ENCODE results near the gene CCDC112. TPM values are rescaled to one million over a fixed set of nuclear protein-coding genes. Genes with fewer than 3 reads are reported as not detected.

The CCDC112 gene
- 10 to 100 TPM in 6 of 8 experiments, 1 to 10 TPM in 2; 8.2 to 54.4 (median 39.4) TPM for total RNA-seq

- Histone ChIP-seq H3K4me3 (peak within 1 kb of the TSS; percentile 51 to 99 (median 76)), H3K4me1 (replicated peaks in 1 of 2) (peaks cover 0 to 4% of the 10 kb centered on the region in 2 donors), H3K27ac (peak within 1 kb of the TSS; percentile 44 to 85)
- ATAC-seq (replicated peaks in 6 of 8), result peak; percentile 90 to 96 (median 94)
- in situ Hi-C loops (cut with MboI; ENCODE audit: low pct_unique_long_range_greater_than_20kb in 2 of 9, low sequenced_read_pairs in 9 of 9, unreplicated experiment in 9 of 9), result no loop called here
- 0 to 50% (median 4%) methylated on average over 1 to 16 of the region's 86 CpGs; no CpG with 5 or more reads in 4 of the 10 experiments for WGBS, 10 experiments
Measured at GRCh38 chr5:115296124-115297022, at the start of gene CCDC112. Gene CCDC112, minus strand, starts transcription at chr5:115296654. Its CDS starts 111 bp downstream, at chr5:115296543.

GRCh38 chr5:115345344-115345743, 48.9 kb upstream of the CCDC112 start:
- in situ Hi-C loops (cut with MboI; ENCODE audit: low pct_unique_long_range_greater_than_20kb in 2 of 9, low sequenced_read_pairs in 9 of 9, unreplicated experiment in 9 of 9), result no loop called here
- no peak for ATAC-seq (replicated peaks in 6 of 8)
- Histone ChIP-seq H3K4me1 (replicated peaks in 1 of 2) (peaks cover 0 to 5% of the 10 kb centered on the region in 2 donors), H3K27ac (no peak overlapping the region), H3K4me3 (no peak overlapping the region)

GRCh38 chr5:115343855-115344254, 47.4 kb upstream of the CCDC112 start:
- in situ Hi-C loops (cut with MboI; ENCODE audit: low pct_unique_long_range_greater_than_20kb in 2 of 9, low sequenced_read_pairs in 9 of 9, unreplicated experiment in 9 of 9), result no loop called here
- 11 to 100% (median 68%) methylated on average over 1 of the region's 1 CpG for WGBS, 10 experiments
- H3K27ac ChIP-seq, result no peak overlapping the region
- H3K4me1 ChIP-seq (replicated peaks in 1 of 2), result no peaks in the 10 kb centered on the region
- no peak overlapping the region for H3K4me3 ChIP-seq
- ATAC-seq (replicated peaks in 6 of 8), result peak in 6 of 8 experiments; percentile 17 to 83 (median 61)

GRCh38 chr5:115342590-115343377, 46.3 kb upstream of the CCDC112 start:
- 43 to 100% (median 85%) methylated on average over 1 to 5 of the region's 6 CpGs for WGBS, 10 experiments

GRCh38 chr5:115341745-115342144, 45.3 kb upstream of the CCDC112 start:
- H3K27ac ChIP-seq, result no peak overlapping the region
- peak in 3 of 8 experiments; percentile 80 to 88 (median 82) for ATAC-seq (replicated peaks in 6 of 8)
- WGBS, 10 experiments, result 0 to 100% (median 92%) methylated on average over 1 to 2 of the region's 2 CpGs; no CpG with 5 or more reads in 5 of the 10 experiments
- in situ Hi-C loops (cut with MboI; ENCODE audit: low pct_unique_long_range_greater_than_20kb in 2 of 9, low sequenced_read_pairs in 9 of 9, unreplicated experiment in 9 of 9), result no loop called here
- H3K4me1 ChIP-seq (replicated peaks in 1 of 2), result no peaks in the 10 kb centered on the region
- no peak overlapping the region for H3K4me3 ChIP-seq

More at GRCh38 chr5:115342590-115343377, 46.3 kb upstream of the CCDC112 start:
- in situ Hi-C loops (cut with MboI; ENCODE audit: low pct_unique_long_range_greater_than_20kb in 2 of 9, low sequenced_read_pairs in 9 of 9, unreplicated experiment in 9 of 9), result no loop called here
- H3K4me3 ChIP-seq, result no peak overlapping the region
- H3K4me1 ChIP-seq (replicated peaks in 1 of 2), result no peaks in the 10 kb centered on the region
- ATAC-seq (replicated peaks in 6 of 8), result peak in 2 of 8 experiments; percentile 17 to 38
- H3K27ac ChIP-seq, result no peak overlapping the region

- H3K4me3 ChIP-seq, result no peak overlapping the region
- no peaks in the 10 kb centered on the region for H3K4me1 ChIP-seq (replicated peaks in 1 of 2)
- WGBS, 10 experiments, result 50 to 100% (median 70%) methylated on average over 2 to 3 of the region's 3 CpGs; no CpG with 5 or more reads in 1 of the 10 experiments
- no peak for ATAC-seq (replicated peaks in 6 of 8)
- in situ Hi-C loops (cut with MboI; ENCODE audit: low pct_unique_long_range_greater_than_20kb in 2 of 9, low sequenced_read_pairs in 9 of 9, unreplicated experiment in 9 of 9), result no loop called here
- no peak overlapping the region for H3K27ac ChIP-seq
Measured at GRCh38 chr5:115338851-115339250, 42.4 kb upstream of the CCDC112 start.

- in situ Hi-C loops (cut with MboI; ENCODE audit: low pct_unique_long_range_greater_than_20kb in 2 of 9, low sequenced_read_pairs in 9 of 9, unreplicated experiment in 9 of 9), result no loop called here
- 82 to 100% (median 100%) methylated on average over 1 of the region's 1 CpG; no CpG with 5 or more reads in 3 of the 10 experiments for WGBS, 10 experiments
- Histone ChIP-seq H3K27ac (no peak overlapping the region), H3K4me3 (no peak overlapping the region), H3K4me1 (replicated peaks in 1 of 2) (no peaks in the 10 kb centered on the region)
- no peak for ATAC-seq (replicated peaks in 6 of 8)
Measured at GRCh38 chr5:115337882-115338281, 41.4 kb upstream of the CCDC112 start.

GRCh38 chr5:115336964-115337363, 40.5 kb upstream of the CCDC112 start:
- no peak for ATAC-seq (replicated peaks in 6 of 8)
- in situ Hi-C loops (cut with MboI; ENCODE audit: low pct_unique_long_range_greater_than_20kb in 2 of 9, low sequenced_read_pairs in 9 of 9, unreplicated experiment in 9 of 9), result no loop called here
- no peak overlapping the region for H3K27ac ChIP-seq
- WGBS, 10 experiments, result 86 to 100% (median 100%) methylated on average over 1 of the region's 1 CpG
- H3K4me3 ChIP-seq, result no peak overlapping the region
- H3K4me1 ChIP-seq (replicated peaks in 1 of 2), result no peaks in the 10 kb centered on the region

- in situ Hi-C loops (cut with MboI; ENCODE audit: low pct_unique_long_range_greater_than_20kb in 2 of 9, low sequenced_read_pairs in 9 of 9, unreplicated experiment in 9 of 9), result no loop called here
- Histone ChIP-seq H3K4me3 (no peak overlapping the region), H3K27ac (no peak overlapping the region), H3K4me1 (replicated peaks in 1 of 2) (no peaks in the 10 kb centered on the region)
- ATAC-seq (replicated peaks in 6 of 8), result peak in 1 of 8 experiments; percentile 20
- WGBS, 10 experiments, result 71 to 100% (median 94%) methylated on average over 1 of the region's 1 CpG; no CpG with 5 or more reads in 4 of the 10 experiments
Measured at GRCh38 chr5:115336201-115336720, 39.8 kb upstream of the CCDC112 start.

- H3K27ac ChIP-seq, result no peak overlapping the region
- ATAC-seq (replicated peaks in 6 of 8), result no peak
- H3K4me3 ChIP-seq, result no peak overlapping the region
- WGBS, 10 experiments, result 66 to 100% (median 96%) methylated on average over 1 to 2 of the region's 2 CpGs; no CpG with 5 or more reads in 4 of the 10 experiments
- in situ Hi-C loops (cut with MboI; ENCODE audit: low pct_unique_long_range_greater_than_20kb in 2 of 9, low sequenced_read_pairs in 9 of 9, unreplicated experiment in 9 of 9), result no loop called here
- H3K4me1 ChIP-seq (replicated peaks in 1 of 2), result no peaks in the 10 kb centered on the region
Measured at GRCh38 chr5:115335301-115335700, 38.8 kb upstream of the CCDC112 start.

GRCh38 chr5:115333164-115333563, 36.7 kb upstream of the CCDC112 start:
- 83% methylated on average over 1 of the region's 1 CpG; no CpG with 5 or more reads in 9 of the 10 experiments for WGBS, 10 experiments
- in situ Hi-C loops (cut with MboI; ENCODE audit: low pct_unique_long_range_greater_than_20kb in 2 of 9, low sequenced_read_pairs in 9 of 9, unreplicated experiment in 9 of 9), result no loop called here
- no peak overlapping the region for H3K27ac ChIP-seq
- ATAC-seq (replicated peaks in 6 of 8), result peak in 1 of 8 experiments; percentile 31
- H3K4me3 ChIP-seq, result no peak overlapping the region
- H3K4me1 ChIP-seq (replicated peaks in 1 of 2), result peaks cover 12 to 14% of the 10 kb centered on the region in 2 donors

GRCh38 chr5:115330830-115331229, 34.4 kb upstream of the CCDC112 start:
- 0 to 100% (median 75%) methylated on average over 1 to 2 of the region's 2 CpGs for WGBS, 10 experiments
- H3K4me1 ChIP-seq (replicated peaks in 1 of 2), result peaks cover 12 to 14% of the 10 kb centered on the region in 2 donors
- no peak for ATAC-seq (replicated peaks in 6 of 8)
- in situ Hi-C loops (cut with MboI; ENCODE audit: low pct_unique_long_range_greater_than_20kb in 2 of 9, low sequenced_read_pairs in 9 of 9, unreplicated experiment in 9 of 9), result no loop called here
- H3K4me3 ChIP-seq, result no peak overlapping the region
- no peak overlapping the region for H3K27ac ChIP-seq

- Histone ChIP-seq H3K27ac (peak overlapping the region; percentile 47 to 50), H3K4me3 (no peak overlapping the region), H3K4me1 (replicated peaks in 1 of 2) (peaks cover 12 to 14% of the 10 kb centered on the region in 2 donors)
- 47 to 93% (median 83%) methylated on average over 1 to 5 of the region's 8 CpGs; no CpG with 5 or more reads in 4 of the 10 experiments for WGBS, 10 experiments
- in situ Hi-C loops (cut with MboI; ENCODE audit: low pct_unique_long_range_greater_than_20kb in 2 of 9, low sequenced_read_pairs in 9 of 9, unreplicated experiment in 9 of 9), result no loop called here
- ATAC-seq (replicated peaks in 6 of 8), result peak in 5 of 8 experiments; percentile 86 to 89 (median 88)
Measured at GRCh38 chr5:115329475-115329874, 33.0 kb upstream of the CCDC112 start.
